GM12878 (cell line): ENCODE data around the gene GTPBP10.

Source experiments
- BACH1 ChIP-seq: fragments of 450-650 bp; IDR thresholded peaks from 2 replicates; pipeline ENCODE4 v1.6.1; 2017; ENCODE audit warnings: mild to moderate bottlenecking, borderline replicate concordance
- CBX5 ChIP-seq: sonication (generic); IDR thresholded peaks from 2 replicates; pipeline ENCODE4 v1.6.1; 2016; ENCODE audit warnings: low read depth, moderate library complexity, mild to moderate bottlenecking, inconsistent platforms
- JUNB ChIP-seq: IDR thresholded peaks from 2 replicates; pipeline ENCODE4 v1.6.1; 2016; ENCODE audit warnings: antibody characterized with exemption, mild to moderate bottlenecking
- NFYA ChIP-seq: IDR thresholded peaks from 2 replicates; pipeline ENCODE4 v1.6.1; 2011; ENCODE audit warnings: low read depth, mild to moderate bottlenecking, low read length, improper control_type of control experiment, borderline replicate concordance
- POLR2A ChIP-seq: IDR thresholded peaks from 2 replicates; pipeline ENCODE4 v1.6.1; 2011; ENCODE audit warnings: low read depth, mild to moderate bottlenecking, low read length
- RAD51 ChIP-seq: fragments of 450-650 bp; IDR thresholded peaks from 2 replicates; pipeline ENCODE4 v1.6.1; 2016; ENCODE audit warnings: moderate library complexity, mild to moderate bottlenecking, inconsistent platforms
- SRF ChIP-seq, 2 experiments: IDR thresholded peaks; 2 replicates each; pipeline ENCODE4 v1.6.1; 2011; ENCODE audit warnings: low read depth in 2 of 2, low read length in 2 of 2, mild to moderate bottlenecking in 1 of 2, moderate library complexity in 1 of 2
- STAT3 ChIP-seq: IDR thresholded peaks from 2 replicates; pipeline ENCODE4 v1.6.1; 2011; ENCODE audit warnings: low read depth, low read length, improper control_type of control experiment
- TAF1 ChIP-seq: IDR thresholded peaks from 2 replicates; pipeline ENCODE4 v1.6.1; 2011; ENCODE audit warnings: mild to moderate bottlenecking, low read depth, low read length, borderline replicate concordance
- ZNF384 ChIP-seq: IDR thresholded peaks from 2 replicates; pipeline ENCODE4 v1.6.1; 2012; ENCODE audit warnings: low read depth, mild to moderate bottlenecking, low read length, improper control_type of control experiment, borderline replicate concordance
- TF ChIP-seq, protein P1 (sequence below), 3 experiments: IDR thresholded peaks in 2 of 3; conservative IDR thresholded peaks in 1 of 3; 2 replicates each; pipeline ENCODE4 v1.5.1; 2011; ENCODE audit warnings: low read depth in 3 of 3, low read length in 3 of 3, mild to moderate bottlenecking in 3 of 3, control low read depth in 2 of 3, moderate library complexity in 2 of 3, inconsistent platforms in 1 of 3, mixed read lengths in 1 of 3; ENCODE audit not compliant: control insufficient read depth in 2 of 3, insufficient read depth in 1 of 3; ENCODE audit errors: extremely low read depth in 1 of 3
- TF ChIP-seq, protein P2 (sequence below): IDR thresholded peaks from 2 replicates; pipeline ENCODE4 v1.6.1; 2012; ENCODE audit warnings: mild to moderate bottlenecking, low read depth, low read length
- TF ChIP-seq, protein P3 (sequence below): IDR thresholded peaks from 2 replicates; pipeline ENCODE4 v1.6.1; 2011; ENCODE audit warnings: borderline replicate concordance, low read depth, mild to moderate bottlenecking, moderate library complexity, low read length; ENCODE audit not compliant: insufficient read depth, poor library complexity, severe bottlenecking

DNA sequence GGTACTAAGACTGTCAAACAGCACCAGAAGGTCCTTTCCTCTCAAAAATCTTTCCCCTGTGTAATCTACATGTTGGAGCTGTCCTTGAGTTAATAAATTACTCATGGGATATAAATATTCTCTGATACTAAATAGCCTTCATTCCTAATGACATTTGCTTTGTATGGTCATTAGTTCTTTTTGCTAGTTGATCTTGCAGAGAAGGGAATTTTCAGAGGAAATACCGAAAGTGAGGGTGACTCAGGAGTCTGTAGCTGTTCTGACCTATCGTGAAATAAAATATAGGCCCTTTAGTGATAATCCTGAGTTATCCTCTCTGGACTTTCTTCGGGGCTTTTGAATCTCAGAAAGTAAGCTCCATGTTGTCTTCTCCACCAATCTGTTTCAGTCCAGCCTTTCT lies 37.3 kb downstream of the GTPBP10 start:
- TF ChIP-seq RAD51, result no peak
- TF ChIP-seq, protein P1, sequence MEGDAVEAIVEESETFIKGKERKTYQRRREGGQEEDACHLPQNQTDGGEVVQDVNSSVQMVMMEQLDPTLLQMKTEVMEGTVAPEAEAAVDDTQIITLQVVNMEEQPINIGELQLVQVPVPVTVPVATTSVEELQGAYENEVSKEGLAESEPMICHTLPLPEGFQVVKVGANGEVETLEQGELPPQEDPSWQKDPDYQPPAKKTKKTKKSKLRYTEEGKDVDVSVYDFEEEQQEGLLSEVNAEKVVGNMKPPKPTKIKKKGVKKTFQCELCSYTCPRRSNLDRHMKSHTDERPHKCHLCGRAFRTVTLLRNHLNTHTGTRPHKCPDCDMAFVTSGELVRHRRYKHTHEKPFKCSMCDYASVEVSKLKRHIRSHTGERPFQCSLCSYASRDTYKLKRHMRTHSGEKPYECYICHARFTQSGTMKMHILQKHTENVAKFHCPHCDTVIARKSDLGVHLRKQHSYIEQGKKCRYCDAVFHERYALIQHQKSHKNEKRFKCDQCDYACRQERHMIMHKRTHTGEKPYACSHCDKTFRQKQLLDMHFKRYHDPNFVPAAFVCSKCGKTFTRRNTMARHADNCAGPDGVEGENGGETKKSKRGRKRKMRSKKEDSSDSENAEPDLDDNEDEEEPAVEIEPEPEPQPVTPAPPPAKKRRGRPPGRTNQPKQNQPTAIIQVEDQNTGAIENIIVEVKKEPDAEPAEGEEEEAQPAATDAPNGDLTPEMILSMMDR (IDR thresholded peaks at IDR 0.05 in 2 of 3, conservative IDR thresholded peaks at IDR 0.05 in 1 of 3; ENCODE audit: control insufficient read depth in 2 of 3, extremely low read depth in 1 of 3, insufficient read depth in 1 of 3, low read depth in 3 of 3, low read length in 3 of 3), result no peak
- no peak for TF ChIP-seq STAT3
- no peak for TF ChIP-seq SRF (IDR thresholded peaks at IDR 0.05; ENCODE audit: low read depth in 2 of 2, low read length in 2 of 2)
- no peak for TF ChIP-seq NFYA
- no peak for TF ChIP-seq POLR2A
- no peak for TF ChIP-seq ZNF384
- TF ChIP-seq, protein P2, sequence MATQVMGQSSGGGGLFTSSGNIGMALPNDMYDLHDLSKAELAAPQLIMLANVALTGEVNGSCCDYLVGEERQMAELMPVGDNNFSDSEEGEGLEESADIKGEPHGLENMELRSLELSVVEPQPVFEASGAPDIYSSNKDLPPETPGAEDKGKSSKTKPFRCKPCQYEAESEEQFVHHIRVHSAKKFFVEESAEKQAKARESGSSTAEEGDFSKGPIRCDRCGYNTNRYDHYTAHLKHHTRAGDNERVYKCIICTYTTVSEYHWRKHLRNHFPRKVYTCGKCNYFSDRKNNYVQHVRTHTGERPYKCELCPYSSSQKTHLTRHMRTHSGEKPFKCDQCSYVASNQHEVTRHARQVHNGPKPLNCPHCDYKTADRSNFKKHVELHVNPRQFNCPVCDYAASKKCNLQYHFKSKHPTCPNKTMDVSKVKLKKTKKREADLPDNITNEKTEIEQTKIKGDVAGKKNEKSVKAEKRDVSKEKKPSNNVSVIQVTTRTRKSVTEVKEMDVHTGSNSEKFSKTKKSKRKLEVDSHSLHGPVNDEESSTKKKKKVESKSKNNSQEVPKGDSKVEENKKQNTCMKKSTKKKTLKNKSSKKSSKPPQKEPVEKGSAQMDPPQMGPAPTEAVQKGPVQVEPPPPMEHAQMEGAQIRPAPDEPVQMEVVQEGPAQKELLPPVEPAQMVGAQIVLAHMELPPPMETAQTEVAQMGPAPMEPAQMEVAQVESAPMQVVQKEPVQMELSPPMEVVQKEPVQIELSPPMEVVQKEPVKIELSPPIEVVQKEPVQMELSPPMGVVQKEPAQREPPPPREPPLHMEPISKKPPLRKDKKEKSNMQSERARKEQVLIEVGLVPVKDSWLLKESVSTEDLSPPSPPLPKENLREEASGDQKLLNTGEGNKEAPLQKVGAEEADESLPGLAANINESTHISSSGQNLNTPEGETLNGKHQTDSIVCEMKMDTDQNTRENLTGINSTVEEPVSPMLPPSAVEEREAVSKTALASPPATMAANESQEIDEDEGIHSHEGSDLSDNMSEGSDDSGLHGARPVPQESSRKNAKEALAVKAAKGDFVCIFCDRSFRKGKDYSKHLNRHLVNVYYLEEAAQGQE, result no peak
- TF ChIP-seq, protein P3, sequence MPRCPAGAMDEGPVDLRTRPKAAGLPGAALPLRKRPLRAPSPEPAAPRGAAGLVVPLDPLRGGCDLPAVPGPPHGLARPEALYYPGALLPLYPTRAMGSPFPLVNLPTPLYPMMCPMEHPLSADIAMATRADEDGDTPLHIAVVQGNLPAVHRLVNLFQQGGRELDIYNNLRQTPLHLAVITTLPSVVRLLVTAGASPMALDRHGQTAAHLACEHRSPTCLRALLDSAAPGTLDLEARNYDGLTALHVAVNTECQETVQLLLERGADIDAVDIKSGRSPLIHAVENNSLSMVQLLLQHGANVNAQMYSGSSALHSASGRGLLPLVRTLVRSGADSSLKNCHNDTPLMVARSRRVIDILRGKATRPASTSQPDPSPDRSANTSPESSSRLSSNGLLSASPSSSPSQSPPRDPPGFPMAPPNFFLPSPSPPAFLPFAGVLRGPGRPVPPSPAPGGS, result no peak
- no peak for TF ChIP-seq TAF1
- TF ChIP-seq BACH1, result no peak
- no peak for TF ChIP-seq CBX5
- TF ChIP-seq JUNB, result no peak
